Brain pericyte (primary cell): Measurements from ENCODE around the gene COL6A3.

Source experiments
- DNase-seq: peaks from one replicate; pipeline ENCODE4 v3.0.0-alpha.2; 2012; ENCODE audit warnings: low read depth, low spot score

Gene COL6A3

DNA sequence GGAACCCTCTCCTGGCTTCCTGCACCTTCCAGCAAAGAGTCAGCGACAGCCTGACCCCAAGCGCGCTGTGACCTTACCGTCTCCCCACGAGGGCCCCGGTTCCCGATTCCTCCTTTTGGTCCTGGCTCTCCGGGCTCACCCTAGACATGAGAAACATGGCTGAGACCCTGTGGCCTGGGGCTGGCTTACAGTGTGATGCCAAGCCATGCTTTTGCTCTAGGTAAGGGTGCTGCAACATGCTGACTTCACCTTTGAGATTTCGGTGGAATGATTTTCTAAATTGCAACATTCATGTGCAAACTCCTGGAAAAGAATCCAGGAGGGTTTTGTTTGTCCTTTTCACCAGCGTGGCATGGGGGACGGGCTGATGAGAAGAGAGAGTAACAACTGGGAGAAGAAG, 63.9 kb downstream of the COL6A3 start:
- no peak for DNase-seq

DNA sequence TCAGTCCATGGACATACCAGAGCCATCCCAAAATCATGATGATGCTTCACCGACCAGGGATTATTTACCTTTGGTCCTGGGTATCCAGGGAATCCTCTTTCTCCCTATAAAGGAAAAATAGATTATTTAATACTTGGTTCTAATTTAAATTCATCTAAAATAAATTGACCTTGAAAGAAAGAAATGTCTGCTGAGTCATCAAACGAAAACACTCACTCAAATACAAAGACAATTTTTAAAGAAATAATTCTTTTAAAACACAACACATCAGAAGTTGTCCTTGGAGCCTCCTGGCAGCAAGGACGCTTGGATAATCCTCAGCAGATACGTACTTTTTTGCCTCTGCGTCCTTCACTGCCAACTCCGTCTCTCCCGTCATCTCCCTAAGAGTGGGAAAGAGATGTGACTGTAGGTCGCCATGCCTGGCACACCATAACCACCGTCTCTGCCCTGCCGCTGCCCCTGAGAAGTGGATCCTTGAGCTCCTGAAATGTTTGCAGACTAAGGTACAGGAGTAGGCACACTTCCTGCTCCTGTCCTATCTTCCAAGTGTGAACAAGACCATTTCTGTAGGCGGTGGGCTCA, 65.6 kb downstream of the COL6A3 start:
- DNase-seq = no peak

- no peak for DNase-seq
Observed at GRCh38 chr2:237345891-237346640, 67.9 kb downstream of the COL6A3 start.

- DNase-seq = no peak
Observed at GRCh38 chr2:237345411-237345810, 68.6 kb downstream of the COL6A3 start.

GRCh38 chr2:237344942-237345341, 69.0 kb downstream of the COL6A3 start:
- no peak for DNase-seq

- no peak for DNase-seq
Observed at GRCh38 chr2:237343993-237344392, 70.0 kb downstream of the COL6A3 start.

GRCh38 chr2:237341872-237342271, 72.1 kb downstream of the COL6A3 start:
- peak; percentile 53 for DNase-seq

GRCh38 chr2:237337586-237337985, 76.4 kb downstream of the COL6A3 start:
- no peak for DNase-seq

DNA sequence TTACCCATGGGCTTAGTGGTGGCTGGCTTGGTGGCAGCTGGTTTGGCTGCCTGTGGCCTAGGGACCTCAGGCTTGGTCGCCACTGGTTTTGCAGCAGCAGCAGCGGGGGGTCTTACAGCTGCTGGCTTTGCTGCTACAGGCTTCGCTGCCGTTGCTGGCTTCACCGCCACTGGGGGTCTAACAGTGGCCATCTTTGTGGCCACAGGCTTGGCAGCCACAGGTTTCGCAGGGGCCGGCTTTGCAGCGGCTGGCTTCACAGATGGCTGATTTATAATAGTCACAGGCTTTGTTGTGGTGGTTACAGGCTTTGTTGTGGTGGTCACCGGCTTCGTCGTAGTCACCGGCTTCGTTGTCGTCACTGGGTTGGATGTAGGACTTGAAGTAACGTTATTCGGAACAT, 77.8 kb downstream of the COL6A3 start:
- DNase-seq = no peak

GRCh38 chr2:237333748-237334147, 80.2 kb downstream of the COL6A3 start:
- no peak for DNase-seq

GRCh38 chr2:237330541-237330940, 83.4 kb downstream of the COL6A3 start:
- DNase-seq = no peak

DNA sequence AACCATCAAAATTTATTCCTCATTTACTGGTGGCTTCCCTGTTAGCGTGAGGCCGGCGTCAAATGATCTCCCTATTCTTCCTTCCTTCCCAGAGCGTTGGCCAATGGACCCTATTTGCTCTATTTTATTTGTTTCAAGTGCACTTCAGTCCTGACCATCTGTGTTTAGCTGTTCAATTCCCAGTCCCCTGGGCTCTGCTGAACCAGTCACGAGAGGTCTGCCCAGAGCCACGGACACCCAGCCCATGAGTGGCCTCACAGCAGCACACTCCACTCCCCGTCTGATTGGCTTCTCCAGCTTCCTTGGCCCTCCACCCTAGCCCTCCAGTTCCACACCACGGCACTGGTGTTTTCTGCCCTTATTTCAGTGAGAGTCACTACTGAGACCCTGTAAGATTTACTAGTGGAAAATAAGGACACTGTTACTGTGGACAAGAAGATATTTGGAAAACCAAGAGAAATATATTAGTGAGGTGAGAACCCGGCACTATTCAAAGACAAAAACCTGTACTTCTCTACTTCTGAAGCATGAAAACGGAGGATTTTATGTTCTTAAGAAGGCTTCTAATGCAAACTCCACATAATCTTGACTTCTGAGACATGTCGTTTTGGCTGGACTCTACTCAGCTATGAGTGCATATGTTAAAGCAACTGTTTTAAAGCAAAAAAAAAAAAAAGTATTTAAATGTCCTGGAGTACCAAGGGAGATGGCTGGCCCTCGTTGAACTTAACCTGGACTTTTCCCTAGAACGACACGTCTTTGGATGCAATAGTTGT, 86.6 kb downstream of the COL6A3 start:
- no peak for DNase-seq

DNA sequence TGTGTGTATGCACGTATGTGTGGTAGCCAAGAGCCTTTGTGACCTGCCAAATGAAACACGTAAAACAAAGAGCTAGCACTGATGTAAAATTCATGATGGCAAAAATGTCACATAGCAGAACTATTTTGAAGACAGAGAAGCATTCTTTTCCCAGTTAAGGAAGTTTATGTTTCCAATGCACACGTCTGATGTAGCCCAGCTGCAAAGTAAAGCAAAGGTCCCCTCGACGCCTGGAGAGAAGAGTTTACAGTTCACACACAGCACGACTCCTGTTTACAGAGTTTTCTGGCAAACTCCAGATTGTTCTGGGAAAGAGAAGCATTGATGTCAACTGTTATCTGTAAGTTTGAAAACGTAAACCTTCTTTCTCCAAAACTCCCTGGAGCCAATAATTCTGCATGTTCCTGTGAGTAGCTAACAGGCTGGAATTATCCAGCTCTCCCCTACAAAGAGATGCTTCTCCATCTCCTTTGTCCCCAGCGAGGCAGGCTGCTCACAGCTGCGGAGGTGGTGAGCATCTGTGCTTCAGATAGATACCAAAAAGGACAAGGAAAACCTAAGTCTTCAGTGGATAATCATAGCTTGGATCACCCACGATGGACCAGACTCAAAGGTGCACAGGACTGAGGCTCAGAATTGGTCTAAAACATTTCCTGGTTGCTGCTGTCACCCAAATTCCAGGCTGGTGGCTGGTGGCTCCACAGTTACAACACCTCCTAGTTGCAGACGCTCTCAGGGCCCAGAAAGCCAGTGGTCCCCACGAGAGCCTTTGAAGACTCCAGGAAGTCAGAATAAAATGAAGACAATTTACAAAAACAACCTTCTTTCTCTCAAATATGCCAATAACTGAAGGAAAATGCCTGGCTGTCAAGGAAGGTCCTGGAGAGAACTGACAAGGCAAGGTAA, 87.4 kb downstream of the COL6A3 start:
- DNase-seq = peak; percentile 92

DNA sequence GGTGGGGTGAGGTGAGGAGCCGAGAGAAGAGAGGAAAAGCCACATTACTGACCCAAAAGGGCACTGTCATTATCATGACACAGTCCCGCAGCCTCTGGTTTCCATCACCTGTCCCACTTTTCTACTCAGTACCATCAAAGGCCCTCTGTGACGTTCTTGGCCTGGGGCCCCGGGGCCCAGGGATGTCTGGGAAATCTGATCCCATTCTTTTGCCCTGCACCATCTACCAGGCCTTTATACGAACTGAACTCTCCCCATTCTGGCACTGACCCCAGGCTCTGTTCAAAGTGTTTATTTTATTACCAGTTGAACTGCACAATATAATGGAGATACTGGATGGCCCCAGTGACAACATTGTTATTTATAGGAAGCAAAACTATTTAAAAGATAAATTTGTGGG, 89.1 kb downstream of the COL6A3 start:
- DNase-seq = no peak

- DNase-seq = peak; percentile 85
Observed at GRCh38 chr2:237324405-237324831, 89.5 kb downstream of the COL6A3 start.

- no peak for DNase-seq
Observed at GRCh38 chr2:237323656-237324055, 90.3 kb downstream of the COL6A3 start.

DNA sequence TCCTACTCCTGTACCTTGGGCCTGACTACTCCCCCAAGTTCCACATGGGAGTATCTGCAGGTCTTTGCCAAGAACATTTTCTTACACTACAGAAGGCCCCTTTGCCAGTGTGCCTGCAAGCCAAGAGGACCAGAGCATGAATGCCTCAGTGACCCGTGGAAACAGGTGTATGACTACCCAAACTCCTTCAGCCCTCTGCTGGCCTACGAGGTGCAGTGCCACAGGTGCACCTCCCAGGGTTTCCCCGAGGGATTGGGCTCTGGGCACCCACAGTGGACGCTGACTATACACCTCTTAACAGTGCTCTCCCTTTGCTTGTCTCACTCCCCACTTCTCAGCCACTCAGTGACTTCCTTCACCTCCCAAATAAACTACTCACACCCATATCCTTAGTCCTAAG, 91.4 kb downstream of the COL6A3 start:
- no peak for DNase-seq

GRCh38 chr2:237321746-237322145, 92.2 kb downstream of the COL6A3 start:
- no peak for DNase-seq

DNA sequence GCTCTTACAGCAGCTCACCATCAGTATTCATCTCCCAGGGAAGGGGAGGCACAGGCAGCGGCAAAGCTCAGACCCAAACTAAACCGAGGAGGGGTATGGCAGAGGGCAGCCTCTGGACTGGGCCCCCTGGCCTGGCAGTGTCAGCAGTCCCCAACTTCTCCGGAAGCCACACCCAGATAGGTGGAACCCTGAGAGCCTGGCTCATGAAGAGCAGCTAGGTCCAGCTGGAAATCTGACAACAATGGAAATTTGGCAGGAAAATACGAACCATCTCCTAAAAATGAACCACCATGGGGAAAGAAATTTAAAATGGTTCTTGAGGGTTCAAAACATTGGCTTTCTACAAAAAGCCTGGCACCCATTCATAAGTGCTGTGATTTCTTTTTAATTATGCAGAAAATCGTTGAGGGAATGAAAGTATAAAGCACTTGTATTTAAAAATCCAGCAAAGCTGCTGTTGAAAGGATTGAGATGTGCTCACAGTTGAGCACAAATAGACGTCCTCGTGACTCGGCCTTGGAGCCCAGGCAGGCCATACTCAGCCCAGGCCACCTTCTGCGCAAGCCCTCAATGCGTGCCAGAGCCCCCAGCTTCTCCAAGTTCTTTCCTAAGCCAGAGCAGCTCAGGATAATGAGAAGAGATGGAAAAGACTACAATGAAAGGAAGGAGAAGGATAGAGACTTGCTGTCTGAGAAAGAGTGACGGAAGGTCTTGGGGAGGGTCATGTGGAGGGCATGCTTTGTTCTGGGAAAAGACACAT, 93.0 kb downstream of the COL6A3 start:
- no peak for DNase-seq

- DNase-seq = no peak
Observed at GRCh38 chr2:237319887-237320286, 94.1 kb downstream of the COL6A3 start.
